T47D (cell line): Measurements from ENCODE around the gene ZNF286A.
"Not testable (repeated sequence)": the region's sequence is repeated elsewhere in the genome, so short reads cannot be mapped to it uniquely, and the experiment has no call there.

Experiments used
- DNase-seq, 2 experiments: peaks; one replicate each; pipeline versions ENCODE4 v3.0.0 to v3.0.0-alpha.2; 2011 to 2012; ENCODE audit warnings: low read depth in 1 of 2, low spot score in 1 of 2
- JUND ChIP-seq: IDR thresholded peaks from 2 replicates; pipeline ENCODE4 v1.6.1; 2012; ENCODE audit warnings: low read depth
- in situ Hi-C: cut with HindIII; loops from 2 replicates; pipeline ENCODE4 v1.10.0; 2016; ENCODE audit warnings: low sequenced_read_pairs, low pct_unique_long_range_greater_than_20kb

The ZNF286A gene

DNA sequence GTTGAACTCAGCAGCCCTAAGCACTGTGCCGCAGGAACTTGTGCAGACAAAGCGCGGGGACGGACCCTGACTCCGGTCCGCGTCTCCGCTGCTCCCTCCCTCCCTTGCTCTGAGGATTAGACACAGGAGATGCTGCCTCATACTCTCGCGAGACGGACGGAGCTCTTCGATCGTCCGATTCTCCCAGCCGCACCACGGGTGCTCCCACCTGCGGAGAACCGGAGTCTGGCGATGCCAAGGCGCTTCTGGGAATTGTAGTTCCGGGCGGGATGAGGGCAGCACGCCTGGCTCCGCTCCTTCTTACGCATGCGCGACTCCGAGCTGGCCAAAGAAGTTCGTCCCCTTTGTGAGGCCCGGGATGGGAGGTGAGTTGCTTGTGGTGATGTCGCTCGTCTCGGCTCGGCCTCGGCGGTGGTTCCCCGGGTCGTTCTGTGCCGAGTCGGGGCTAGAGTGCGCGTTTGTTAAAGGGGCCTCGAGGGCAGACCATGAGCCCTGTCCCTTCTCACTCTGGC, at the start of gene ZNF286A:
Gene ZNF286A (plus strand): TSS at position 340 of the 512 bp plus-strand sequence. CDS start 578 bp downstream, outside the sequence.
- in situ Hi-C loops, result not testable (repeated sequence)
- DNase-seq, result peak; percentile 86 to 99

DNA sequence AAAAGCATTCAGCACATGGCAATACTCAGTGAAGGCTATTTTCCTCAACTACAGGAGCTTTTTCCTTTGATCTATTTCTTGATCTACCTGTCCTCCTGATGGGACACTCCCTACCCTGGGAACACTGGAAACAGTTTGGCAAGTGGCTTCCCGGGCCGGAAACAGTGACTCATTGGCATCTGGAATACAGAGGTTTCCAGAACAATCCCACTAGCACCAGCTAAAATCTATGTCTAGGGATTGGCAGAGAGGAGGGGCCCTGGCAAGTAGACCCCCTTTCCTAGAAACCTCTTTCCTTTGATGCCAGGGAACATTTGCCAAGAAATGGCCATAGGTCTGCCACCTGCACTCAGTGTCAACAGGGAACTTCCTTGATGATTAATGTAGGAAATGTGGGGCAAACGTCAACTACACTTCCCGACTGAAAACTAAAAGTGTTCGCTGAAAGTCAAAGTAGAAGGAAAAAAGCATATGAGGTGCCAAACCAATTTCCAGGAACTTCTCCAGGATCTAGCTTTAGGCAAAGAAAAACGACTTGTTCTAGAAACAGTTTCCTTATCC, 49.6 kb upstream of the ZNF286A start:
- no peak for TF ChIP-seq JUND
- DNase-seq, result no peak
- in situ Hi-C loops, result no loop called here

DNA sequence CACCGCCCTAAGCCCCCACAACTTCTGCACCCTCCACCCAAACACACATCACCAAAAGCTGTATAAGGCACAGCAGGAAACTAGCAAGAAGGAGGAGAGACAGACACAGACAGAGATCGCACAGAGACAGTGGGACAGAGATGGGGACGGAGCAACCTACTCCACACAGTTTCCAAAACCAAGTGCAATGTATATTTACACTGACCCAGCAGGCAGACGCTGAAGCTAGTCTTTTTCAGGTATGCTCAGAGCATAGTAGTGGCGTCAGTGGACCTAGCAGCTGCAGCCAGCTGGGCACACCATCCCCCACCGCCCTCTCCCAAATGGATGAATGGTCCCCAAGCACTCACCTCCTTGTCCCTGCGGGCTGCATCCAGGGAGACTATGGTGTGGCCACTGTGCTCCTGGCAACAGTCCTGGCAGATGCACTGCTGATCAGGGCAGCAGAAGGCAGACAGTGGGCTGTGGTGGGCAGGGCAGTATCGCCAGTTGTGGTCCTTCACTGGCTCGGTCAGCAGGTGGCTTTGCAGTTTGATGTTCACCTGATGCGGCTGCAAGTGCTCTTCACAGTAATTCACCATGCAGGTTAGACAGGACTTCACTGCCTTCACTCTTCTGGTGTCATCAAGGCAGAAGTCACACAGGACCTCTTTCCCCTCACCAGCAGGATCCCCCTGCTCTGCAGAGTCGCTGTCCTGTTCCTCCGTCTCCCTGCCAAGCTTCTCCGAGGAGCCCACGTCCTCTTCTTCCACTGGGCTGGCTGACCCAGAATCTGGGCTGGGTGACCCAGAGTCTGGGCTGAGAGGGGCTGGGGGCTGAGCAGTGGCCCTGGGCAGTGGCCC, 48.6 kb upstream of the ZNF286A start:
- in situ Hi-C loops, result no loop called here
- no peak for TF ChIP-seq JUND
- DNase-seq, result peak in 1 of 2 experiments; percentile 43

DNA sequence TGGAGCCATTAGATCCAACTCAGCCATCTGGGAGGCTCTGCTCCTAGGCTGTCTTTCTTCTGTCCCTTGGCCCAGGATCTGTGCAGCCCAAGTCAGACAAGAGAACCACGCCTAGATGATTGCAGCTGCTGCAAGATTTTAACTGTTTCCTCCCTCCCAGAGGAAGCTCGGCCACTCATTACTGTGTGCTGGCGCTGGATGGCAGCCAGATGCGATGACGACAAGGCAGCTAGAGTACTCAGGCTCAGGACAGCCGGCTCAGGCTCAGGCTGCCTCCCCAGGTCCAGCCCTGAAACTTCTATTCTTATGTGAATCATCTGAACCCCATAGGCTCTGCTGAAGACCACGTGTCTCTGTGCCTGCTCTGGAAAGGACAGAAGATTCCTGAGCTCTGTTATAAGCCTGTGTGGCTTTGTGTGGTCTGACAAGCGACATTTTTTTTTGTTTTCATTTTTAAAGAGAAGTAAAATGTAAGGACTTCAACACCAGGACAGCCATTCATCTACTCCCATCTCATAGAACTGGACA, 47.9 kb upstream of the ZNF286A start:
- no peak for TF ChIP-seq JUND
- peak; percentile 36 to 89 for DNase-seq

DNA sequence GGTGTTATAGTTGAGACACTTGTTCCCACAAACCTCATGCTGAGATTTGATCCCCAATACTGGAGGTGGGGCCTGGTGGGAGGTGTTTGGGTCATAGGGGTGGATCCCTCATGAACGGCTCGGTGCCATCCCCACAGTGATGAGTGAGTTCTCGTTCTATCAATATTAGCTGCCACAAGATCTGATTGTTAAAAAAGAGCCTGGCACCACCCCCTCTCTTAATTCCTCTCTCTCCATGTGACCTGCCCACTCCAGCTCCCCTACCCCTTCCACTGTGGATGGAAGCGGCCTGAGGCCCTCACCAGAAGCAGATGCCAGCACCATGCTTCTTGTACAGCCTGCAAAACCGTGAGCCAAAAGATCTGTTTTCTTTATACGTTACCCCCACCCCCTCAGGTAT, 46.6 kb upstream of the ZNF286A start:
- in situ Hi-C loops, result no loop called here
- DNase-seq, result no peak
- TF ChIP-seq JUND, result no peak

More for the DNA sequence above, 47.9 kb upstream of the ZNF286A start:
- in situ Hi-C loops, result no loop called here

DNA sequence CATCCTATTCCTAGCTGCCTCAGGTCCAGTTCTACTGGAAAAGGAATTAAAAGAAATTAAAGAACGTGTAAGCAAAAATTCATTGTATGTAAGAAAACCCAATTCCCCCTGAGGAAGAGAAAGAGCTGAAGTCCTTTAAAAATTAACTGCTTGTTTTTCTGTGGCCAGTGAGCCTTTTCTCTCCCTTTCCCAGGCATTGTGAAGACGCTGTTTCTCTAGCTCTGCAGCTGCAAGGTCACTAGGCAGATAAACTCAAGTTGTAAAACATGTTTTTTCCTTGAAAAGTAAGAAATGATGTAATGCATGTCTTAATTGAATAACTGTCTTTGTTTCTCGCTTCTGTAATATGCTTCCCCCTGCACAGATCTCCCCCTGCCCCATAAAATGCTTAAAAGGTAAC, 45.2 kb upstream of the ZNF286A start:
- in situ Hi-C loops, DNase-seq: not testable (repeated sequence)

DNA sequence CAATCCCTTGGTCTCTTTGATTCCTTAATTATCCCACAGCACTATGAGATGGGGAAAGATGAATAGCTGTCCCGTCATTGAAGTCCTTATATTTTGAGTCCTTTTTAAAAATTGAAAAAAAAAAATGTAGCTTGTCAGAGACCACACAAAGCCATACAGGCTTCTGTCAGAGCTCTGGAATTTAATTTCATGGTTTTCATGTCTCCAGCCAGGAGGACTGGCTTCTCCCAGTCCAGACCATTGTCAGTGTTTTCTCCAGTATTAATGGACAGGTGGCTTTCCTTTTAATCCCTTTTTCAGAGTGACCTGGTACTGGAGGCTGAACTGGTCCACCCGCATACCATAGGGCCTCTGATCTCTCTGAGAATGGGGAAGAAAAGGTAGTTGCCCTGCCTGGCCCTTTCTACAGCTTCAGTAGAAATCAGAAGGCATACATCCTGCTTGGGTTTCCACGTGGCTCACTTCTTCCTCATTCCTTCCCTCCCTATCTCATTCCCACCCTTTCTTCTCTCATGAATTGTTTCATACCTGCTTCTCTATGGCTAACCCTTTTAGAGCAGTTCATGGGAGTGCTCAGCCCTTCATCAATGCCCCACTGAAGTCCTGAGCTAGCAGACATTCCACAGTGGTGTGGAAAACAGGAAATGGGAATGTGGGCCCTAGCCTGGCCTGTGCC, 44.5 kb upstream of the ZNF286A start:
- in situ Hi-C loops, result no loop called here
- DNase-seq, result peak in 1 of 2 experiments; percentile 69
- no peak for TF ChIP-seq JUND

DNA sequence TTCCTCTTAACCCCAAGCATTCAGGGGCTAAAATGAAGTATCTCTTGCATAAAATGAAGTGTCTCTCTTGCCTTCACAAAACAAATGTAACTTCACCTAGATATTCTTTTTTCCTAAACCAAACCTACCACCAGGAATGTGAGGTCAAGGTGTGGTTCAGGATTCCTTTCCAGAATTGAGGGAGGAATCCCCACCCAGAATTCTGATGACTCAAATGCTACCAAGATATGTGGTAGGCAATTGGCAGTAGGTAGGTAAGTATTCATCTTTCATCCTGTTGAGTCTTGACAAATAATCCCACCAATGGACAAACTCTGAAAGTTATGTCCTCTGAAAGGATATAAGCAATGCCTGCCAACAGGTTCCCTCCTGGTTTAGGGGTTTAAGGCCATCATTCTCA, 41.7 kb upstream of the ZNF286A start:
- no peak for TF ChIP-seq JUND
- in situ Hi-C loops, result no loop called here
- DNase-seq, result no peak

DNA sequence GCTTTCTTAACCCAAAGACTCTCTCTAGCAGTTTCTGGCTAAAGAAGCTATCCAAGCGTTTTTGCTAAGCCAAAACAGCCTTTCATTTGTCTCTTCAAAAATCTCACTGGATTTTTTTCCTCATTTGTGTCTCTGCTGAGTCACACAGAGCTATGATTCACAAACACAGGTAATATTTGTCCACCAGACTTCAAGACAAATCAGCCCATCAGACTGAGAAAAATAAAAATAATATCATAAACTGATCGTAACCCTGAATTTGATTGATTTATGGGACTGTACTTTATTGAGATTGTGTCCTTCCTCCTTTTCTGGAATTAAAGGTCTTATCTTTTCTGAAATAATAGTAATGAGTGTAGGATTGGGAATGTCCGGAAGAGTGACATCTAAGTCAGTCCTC, 41.3 kb upstream of the ZNF286A start:
- no peak for DNase-seq
- no peak for TF ChIP-seq JUND
- in situ Hi-C loops, result no loop called here

DNA sequence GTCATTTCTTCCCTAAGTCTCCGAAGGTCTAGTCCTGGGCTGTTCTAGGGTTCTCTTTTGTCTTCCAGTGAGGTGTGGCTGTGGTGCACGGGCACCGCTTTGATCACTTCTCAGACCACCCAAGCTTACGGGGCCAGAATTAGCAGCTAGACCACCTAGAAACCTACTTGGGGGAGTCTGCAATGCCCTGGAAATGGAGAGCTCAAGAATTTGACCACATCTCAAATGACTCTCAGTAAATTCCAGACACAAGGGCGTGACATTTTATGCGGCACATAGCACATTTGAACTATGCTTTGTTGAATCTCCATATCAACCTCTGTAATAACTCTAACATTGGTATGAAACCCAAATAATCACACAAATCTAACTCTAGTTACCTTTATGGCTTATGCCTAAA, 40.3 kb upstream of the ZNF286A start:
- TF ChIP-seq JUND, result no peak
- no peak for DNase-seq
- in situ Hi-C loops, result no loop called here

DNA sequence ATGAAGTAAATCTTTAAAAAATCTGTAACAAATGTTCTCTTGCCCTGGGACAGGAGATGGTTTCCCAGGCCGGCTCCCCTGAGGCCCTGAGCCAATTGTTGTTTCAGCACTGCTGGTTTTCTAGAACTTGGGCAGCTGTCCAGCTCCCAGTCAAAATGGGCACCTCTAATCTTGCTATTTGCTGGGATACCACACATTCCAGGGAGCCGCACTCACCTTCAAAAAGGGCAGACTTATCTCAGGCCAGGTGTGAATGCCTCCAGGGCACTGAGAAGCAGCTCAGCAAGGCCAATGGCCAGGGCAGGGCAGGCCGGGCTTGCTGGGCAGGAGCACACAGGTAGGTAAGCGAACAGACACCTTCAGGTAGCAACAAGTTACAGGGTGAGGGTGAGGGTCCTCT, 39.9 kb upstream of the ZNF286A start:
- DNase-seq, result peak in 1 of 2 experiments; percentile 61
- in situ Hi-C loops, result no loop called here
- TF ChIP-seq JUND, result no peak

DNA sequence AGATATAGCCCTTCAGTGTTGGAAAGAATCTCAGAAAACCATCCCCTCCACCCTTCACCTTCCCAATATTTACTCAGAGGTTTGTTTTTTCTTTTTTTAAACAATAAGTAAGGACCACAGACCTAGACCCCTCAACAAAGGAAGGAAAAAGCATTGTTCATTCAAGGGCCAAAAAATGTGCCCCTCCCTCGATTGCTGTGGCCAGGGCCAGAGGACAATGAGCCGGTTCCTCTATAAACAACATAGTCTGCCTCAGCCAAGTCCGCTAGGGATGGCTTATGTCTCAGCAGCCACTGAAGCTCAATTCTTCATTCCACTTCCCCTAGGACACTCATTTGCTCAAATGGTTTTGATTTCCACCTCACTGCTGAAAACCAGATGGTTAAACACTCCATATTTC, 39.5 kb upstream of the ZNF286A start:
- in situ Hi-C loops, result no loop called here
- TF ChIP-seq JUND, result no peak
- no peak for DNase-seq

DNA sequence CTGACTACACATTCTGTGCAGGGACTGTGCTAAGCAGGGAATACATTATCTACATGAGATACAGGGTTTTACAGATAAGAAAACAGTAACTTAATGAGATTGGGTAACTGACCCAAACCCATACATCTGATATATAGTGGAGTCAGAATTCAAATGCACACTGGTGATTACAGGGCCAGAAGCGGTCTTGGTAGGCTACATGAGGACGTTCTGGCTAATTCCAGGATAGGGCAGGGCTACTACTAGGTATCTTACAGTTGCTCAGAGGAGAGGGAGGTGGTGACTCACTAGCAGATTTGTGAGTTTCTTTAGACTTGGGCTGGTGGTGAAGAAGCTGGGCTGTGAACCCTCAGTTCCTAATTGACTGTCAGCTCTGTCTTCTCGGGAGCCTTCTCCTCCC, 36.9 kb upstream of the ZNF286A start:
- in situ Hi-C loops, result no loop called here
- TF ChIP-seq JUND, result no peak
- DNase-seq, result no peak
